ENCODE measurements around the gene RNF166. TPM values are rescaled to one million over a fixed set of nuclear protein-coding genes. Genes with fewer than 3 reads are reported as not detected.

Gene RNF166
- total RNA-seq, 1 donor, result 42.5 TPM

GRCh38 chr16:88725609-88726407 is 19.6 kb upstream of the RNF166 start:
- DNase-seq (ENCODE audit: low read depth in 2 of 3, low spot score in 2 of 3), result no peak

GRCh38 chr16:88724855-88725555 is 18.8 kb upstream of the RNF166 start:
- DNase-seq (ENCODE audit: low read depth in 2 of 3, low spot score in 2 of 3), result no peak

GRCh38 chr16:88723911-88724310 is 17.7 kb upstream of the RNF166 start:
- no peak for DNase-seq (ENCODE audit: low read depth in 2 of 3, low spot score in 2 of 3)

GRCh38 chr16:88723507-88723887 is 17.3 kb upstream of the RNF166 start:
- DNase-seq (ENCODE audit: low read depth in 2 of 3, low spot score in 2 of 3), result no peak

- no peak for DNase-seq (ENCODE audit: low read depth in 2 of 3, low spot score in 2 of 3)
Observed at GRCh38 chr16:88722784-88723506, 16.7 kb upstream of the RNF166 start.

GRCh38 chr16:88721815-88722755 is 15.9 kb upstream of the RNF166 start:
- no peak for DNase-seq (ENCODE audit: low read depth in 2 of 3, low spot score in 2 of 3)

GRCh38 chr16:88721236-88721635 is 15.0 kb upstream of the RNF166 start:
- DNase-seq (ENCODE audit: low read depth in 2 of 3, low spot score in 2 of 3), result no peak

GRCh38 chr16:88720396-88720970 is 14.3 kb upstream of the RNF166 start:
- no peak for DNase-seq (ENCODE audit: low read depth in 2 of 3, low spot score in 2 of 3)

GRCh38 chr16:88719933-88720296 is 13.7 kb upstream of the RNF166 start:
- DNase-seq (ENCODE audit: low read depth in 2 of 3, low spot score in 2 of 3), result no peak

GRCh38 chr16:88719267-88719932 is 13.2 kb upstream of the RNF166 start:
- DNase-seq (ENCODE audit: low read depth in 2 of 3, low spot score in 2 of 3), result no peak

GRCh38 chr16:88718178-88718577 is 12.0 kb upstream of the RNF166 start:
- no peak for DNase-seq (ENCODE audit: low read depth in 2 of 3, low spot score in 2 of 3)

GRCh38 chr16:88716601-88717001 is 10.4 kb upstream of the RNF166 start:
- DNase-seq (ENCODE audit: low read depth in 2 of 3, low spot score in 2 of 3), result no peak

GRCh38 chr16:88716201-88716600 is 10.0 kb upstream of the RNF166 start:
- DNase-seq (ENCODE audit: low read depth in 2 of 3, low spot score in 2 of 3), result no peak

GRCh38 chr16:88715312-88716190 is 9.3 kb upstream of the RNF166 start:
- no peak for DNase-seq (ENCODE audit: low read depth in 2 of 3, low spot score in 2 of 3)

- DNase-seq (ENCODE audit: low read depth in 2 of 3, low spot score in 2 of 3), result no peak
Observed at GRCh38 chr16:88714420-88715302, 8.5 kb upstream of the RNF166 start.

GRCh38 chr16:88713568-88714419 is 7.6 kb upstream of the RNF166 start:
- no peak for DNase-seq (ENCODE audit: low read depth in 2 of 3, low spot score in 2 of 3)

GRCh38 chr16:88713054-88713453 is 6.8 kb upstream of the RNF166 start:
- DNase-seq (ENCODE audit: low read depth in 2 of 3, low spot score in 2 of 3), result no peak

Data from hematopoietic multipotent progenitor cell (in vitro differentiated cells).